ENCODE results near the gene WDR45.

GRCh38 chrX:49061916-49062315 is 17.8 kb downstream of the WDR45 start:
- TF ChIP-seq HDGF (IDR thresholded peaks at IDR 0.05; ENCODE audit: borderline replicate concordance) (no peak), NFRKB (IDR thresholded peaks at IDR 0.05) (no peak), ZNF384 (IDR thresholded peaks at IDR 0.05) (no peak), FOXK2 (IDR thresholded peaks at IDR 0.05) (no peak), FOXM1 (IDR thresholded peaks at IDR 0.05; ENCODE audit: borderline replicate concordance) (no peak), FOXA1 (IDR thresholded peaks at IDR 0.05) (no peak), SP1 (IDR thresholded peaks at IDR 0.05) (no peak), TARDBP (IDR thresholded peaks at IDR 0.05) (no peak), PKNOX1 (IDR thresholded peaks at IDR 0.05) (no peak)

Measured in HEK293T (cell line).